ENCODE data around the gene TRMT10C. TPM values are rescaled to one million over a fixed set of nuclear protein-coding genes. Genes with fewer than 3 reads are reported as not detected.

TRMT10C gene
- total and polyA plus RNA-seq, 9 of the 15 experiments (the other 6 are each of a cell fraction or from before 2014, with no cell fraction given): 48.6 to 106 (median 63.9) TPM

DNA sequence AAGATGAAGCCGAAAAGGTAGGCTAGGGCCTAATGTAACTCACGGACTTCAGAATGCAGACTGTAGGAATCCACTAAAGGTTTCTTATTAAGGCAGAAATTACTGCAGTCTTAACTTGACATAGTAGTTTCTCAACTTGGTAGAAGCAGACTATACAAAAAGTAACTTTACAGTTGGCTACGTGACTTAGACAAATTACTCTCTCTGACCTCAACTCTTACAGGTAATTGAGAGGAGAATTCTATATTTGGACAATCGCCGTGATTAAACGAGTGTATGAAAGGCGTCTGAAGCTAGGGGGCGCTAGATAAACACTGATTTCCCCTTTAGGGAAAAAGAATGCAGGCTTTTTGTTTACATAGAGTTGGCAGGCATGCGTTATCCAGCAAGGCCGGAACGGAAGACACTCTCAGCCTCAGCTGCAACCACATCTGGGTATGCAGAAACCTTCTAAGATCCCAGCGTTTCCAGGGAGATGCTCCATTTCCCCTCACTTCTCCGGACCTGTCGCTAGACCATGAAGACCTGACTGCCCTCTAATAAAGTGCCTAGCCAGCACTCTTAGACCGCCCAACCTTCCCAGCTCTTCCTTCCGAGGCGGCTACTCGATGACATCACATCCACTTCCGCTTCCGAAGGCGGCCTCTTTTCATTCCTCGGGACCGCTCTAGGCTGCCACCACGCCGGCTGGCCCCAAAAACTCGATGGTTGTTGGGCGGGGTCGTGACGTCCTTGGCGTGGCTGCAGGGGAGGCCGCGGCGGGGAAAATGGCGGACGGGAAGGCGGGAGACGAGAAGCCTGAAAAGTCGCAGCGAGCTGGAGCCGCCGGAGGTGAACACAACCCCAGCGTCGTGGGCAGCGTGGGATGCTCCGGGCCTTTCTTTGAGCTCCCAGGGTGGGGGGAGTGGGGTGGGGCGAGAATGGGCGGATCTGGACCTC lies 12.1 kb downstream of the TRMT10C start, which contains the start of gene PCNP (continued):
- TF ChIP-seq, protein P1, sequence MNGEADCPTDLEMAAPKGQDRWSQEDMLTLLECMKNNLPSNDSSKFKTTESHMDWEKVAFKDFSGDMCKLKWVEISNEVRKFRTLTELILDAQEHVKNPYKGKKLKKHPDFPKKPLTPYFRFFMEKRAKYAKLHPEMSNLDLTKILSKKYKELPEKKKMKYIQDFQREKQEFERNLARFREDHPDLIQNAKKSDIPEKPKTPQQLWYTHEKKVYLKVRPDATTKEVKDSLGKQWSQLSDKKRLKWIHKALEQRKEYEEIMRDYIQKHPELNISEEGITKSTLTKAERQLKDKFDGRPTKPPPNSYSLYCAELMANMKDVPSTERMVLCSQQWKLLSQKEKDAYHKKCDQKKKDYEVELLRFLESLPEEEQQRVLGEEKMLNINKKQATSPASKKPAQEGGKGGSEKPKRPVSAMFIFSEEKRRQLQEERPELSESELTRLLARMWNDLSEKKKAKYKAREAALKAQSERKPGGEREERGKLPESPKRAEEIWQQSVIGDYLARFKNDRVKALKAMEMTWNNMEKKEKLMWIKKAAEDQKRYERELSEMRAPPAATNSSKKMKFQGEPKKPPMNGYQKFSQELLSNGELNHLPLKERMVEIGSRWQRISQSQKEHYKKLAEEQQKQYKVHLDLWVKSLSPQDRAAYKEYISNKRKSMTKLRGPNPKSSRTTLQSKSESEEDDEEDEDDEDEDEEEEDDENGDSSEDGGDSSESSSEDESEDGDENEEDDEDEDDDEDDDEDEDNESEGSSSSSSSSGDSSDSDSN (IDR thresholded peaks at IDR 0.05; ENCODE audit: borderline replicate concordance in 1 of 2, low read depth in 2 of 2, low read length in 2 of 2): peak in 1 of 2 experiments; percentile 55; a peak in 1 of 4 replicates
- no peak for TF ChIP-seq ZNF324 (CRISPR knock-in tag; IDR thresholded peaks at IDR 0.05)
- TF ChIP-seq ZSCAN29 (IDR thresholded peaks at IDR 0.05): no peak
- no peak for TF ChIP-seq E2F3 (CRISPR knock-in tag; IDR thresholded peaks at IDR 0.05)
- TF ChIP-seq HDAC8 (tag; IDR thresholded peaks at IDR 0.05): no peak
- 0 out of 2 replicates have a peak, but pooled peaks have one; percentile 49 for TF ChIP-seq KAT7 (CRISPR knock-in tag; IDR thresholded peaks at IDR 0.05; ENCODE audit: borderline replicate concordance)
- TF ChIP-seq MTF1 (CRISPR knock-in tag; IDR thresholded peaks at IDR 0.05; ENCODE audit: borderline replicate concordance): no peak
- TF ChIP-seq, protein P2, sequence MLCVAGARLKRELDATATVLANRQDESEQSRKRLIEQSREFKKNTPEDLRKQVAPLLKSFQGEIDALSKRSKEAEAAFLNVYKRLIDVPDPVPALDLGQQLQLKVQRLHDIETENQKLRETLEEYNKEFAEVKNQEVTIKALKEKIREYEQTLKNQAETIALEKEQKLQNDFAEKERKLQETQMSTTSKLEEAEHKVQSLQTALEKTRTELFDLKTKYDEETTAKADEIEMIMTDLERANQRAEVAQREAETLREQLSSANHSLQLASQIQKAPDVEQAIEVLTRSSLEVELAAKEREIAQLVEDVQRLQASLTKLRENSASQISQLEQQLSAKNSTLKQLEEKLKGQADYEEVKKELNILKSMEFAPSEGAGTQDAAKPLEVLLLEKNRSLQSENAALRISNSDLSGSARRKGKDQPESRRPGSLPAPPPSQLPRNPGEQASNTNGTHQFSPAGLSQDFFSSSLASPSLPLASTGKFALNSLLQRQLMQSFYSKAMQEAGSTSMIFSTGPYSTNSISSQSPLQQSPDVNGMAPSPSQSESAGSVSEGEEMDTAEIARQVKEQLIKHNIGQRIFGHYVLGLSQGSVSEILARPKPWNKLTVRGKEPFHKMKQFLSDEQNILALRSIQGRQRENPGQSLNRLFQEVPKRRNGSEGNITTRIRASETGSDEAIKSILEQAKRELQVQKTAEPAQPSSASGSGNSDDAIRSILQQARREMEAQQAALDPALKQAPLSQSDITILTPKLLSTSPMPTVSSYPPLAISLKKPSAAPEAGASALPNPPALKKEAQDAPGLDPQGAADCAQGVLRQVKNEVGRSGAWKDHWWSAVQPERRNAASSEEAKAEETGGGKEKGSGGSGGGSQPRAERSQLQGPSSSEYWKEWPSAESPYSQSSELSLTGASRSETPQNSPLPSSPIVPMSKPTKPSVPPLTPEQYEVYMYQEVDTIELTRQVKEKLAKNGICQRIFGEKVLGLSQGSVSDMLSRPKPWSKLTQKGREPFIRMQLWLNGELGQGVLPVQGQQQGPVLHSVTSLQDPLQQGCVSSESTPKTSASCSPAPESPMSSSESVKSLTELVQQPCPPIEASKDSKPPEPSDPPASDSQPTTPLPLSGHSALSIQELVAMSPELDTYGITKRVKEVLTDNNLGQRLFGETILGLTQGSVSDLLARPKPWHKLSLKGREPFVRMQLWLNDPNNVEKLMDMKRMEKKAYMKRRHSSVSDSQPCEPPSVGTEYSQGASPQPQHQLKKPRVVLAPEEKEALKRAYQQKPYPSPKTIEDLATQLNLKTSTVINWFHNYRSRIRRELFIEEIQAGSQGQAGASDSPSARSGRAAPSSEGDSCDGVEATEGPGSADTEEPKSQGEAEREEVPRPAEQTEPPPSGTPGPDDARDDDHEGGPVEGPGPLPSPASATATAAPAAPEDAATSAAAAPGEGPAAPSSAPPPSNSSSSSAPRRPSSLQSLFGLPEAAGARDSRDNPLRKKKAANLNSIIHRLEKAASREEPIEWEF (CRISPR knock-in tag; IDR thresholded peaks at IDR 0.05): no peak
- no peak for TF ChIP-seq PPARD (CRISPR knock-in tag; IDR thresholded peaks at IDR 0.05)
- TF ChIP-seq MBD2 (IDR thresholded peaks at IDR 0.05; ENCODE audit: borderline replicate concordance, low read depth): peak; percentile 67; the same call in 1 of the 2 replicates
- no peak for TF ChIP-seq ZNF778 (CRISPR knock-in tag; IDR thresholded peaks at IDR 0.05)
- TF ChIP-seq BCOR (IDR thresholded peaks at IDR 0.05): no peak
- 0 out of 2 replicates have a peak, but pooled peaks have one; percentile 16 for TF ChIP-seq MECOM (CRISPR knock-in tag; IDR thresholded peaks at IDR 0.05)
- peak; percentile 29; the same call in 1 of the 2 replicates for TF ChIP-seq SMC3 (conservative IDR thresholded peaks at IDR 0.05; ENCODE audit: insufficient read depth, low read depth, low read length)
- peak; percentile 47 for TF ChIP-seq SOX6 (IDR thresholded peaks at IDR 0.05)
- TF ChIP-seq NCOA1 (IDR thresholded peaks at IDR 0.05; ENCODE audit: low read depth): peak; percentile 75
- no peak for TF ChIP-seq BCL6 (CRISPR knock-in tag; IDR thresholded peaks at IDR 0.05)
- peak; percentile 80 for TF ChIP-seq JUND (IDR thresholded peaks at IDR 0.05; ENCODE audit: borderline replicate concordance, low read depth, low read length)
- peak; percentile 94; the same call in 2 of the 3 replicates for TF ChIP-seq JUND (tag; IDR thresholded peaks at IDR 0.05; ENCODE audit: borderline replicate concordance, low read depth, low read length)
- no peak; the same call in 1 of the 2 replicates for TF ChIP-seq RFX1 (IDR thresholded peaks at IDR 0.05)
- TF ChIP-seq NFIC (IDR thresholded peaks at IDR 0.05): peak; percentile 35; the same call in 1 of the 2 replicates
- TF ChIP-seq SRSF9 (IDR thresholded peaks at IDR 0.05; ENCODE audit: borderline replicate concordance, low read depth, low read length): no peak
- TF ChIP-seq EP400 (IDR thresholded peaks at IDR 0.05): peak; percentile 95
